NOMO-1 (cell line): Measurements from ENCODE around the gene TBX2.

Experiments
- DNase-seq, 2 experiments: peaks; one replicate each; lab custom pipeline; 2025; ENCODE audit not compliant: unreplicated experiment in 2 of 2; lab: John Stamatoyannopoulos, UW

TBX2 gene

DNA sequence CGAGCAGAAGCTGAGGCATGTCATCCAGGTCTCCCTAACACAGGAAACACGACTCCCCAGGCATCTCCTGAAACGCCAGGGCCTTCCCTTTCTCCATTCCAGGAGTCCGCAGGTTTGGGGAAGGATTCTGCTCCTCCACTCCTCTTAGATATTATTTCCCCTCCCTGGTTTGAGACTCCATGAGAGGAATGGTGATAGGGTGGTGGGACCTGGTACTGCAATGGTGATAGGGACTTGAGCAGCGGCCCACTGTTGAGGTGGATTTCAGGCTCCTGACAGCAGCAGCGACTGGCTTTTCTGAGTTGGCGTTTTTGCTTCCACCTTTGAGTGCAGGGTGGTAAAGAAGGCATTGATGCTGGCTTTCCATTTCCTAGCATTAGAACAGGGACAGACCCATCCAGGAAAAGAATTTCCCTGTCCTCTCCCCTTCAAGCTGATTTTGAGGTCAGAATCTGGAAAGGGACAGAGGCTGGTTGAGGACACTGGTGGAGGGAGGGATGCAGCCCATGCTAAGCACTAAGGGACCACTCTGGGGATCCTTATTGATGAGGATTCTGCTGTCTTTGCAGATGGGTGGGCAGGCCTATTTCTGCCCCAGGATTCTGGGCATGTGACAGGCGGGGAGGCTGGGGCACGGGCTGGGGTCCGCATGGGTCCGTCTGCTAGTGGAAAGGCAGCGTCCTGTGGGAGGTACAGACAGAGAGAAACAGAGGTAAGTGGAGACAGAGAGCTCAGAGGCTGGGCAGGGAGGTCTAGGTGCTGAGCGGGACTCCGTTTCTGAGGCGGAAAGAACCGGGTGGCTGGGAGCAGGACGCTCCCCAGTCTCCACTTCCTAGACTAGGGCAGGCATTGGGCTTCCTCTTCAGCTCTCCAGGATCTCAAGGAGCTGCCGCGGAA lies 51.2 kb downstream of the TBX2 start:
- no peak for DNase-seq

- DNase-seq: no peak
Measured at GRCh38 chr17:61451538-61452300, 52.1 kb downstream of the TBX2 start.

DNA sequence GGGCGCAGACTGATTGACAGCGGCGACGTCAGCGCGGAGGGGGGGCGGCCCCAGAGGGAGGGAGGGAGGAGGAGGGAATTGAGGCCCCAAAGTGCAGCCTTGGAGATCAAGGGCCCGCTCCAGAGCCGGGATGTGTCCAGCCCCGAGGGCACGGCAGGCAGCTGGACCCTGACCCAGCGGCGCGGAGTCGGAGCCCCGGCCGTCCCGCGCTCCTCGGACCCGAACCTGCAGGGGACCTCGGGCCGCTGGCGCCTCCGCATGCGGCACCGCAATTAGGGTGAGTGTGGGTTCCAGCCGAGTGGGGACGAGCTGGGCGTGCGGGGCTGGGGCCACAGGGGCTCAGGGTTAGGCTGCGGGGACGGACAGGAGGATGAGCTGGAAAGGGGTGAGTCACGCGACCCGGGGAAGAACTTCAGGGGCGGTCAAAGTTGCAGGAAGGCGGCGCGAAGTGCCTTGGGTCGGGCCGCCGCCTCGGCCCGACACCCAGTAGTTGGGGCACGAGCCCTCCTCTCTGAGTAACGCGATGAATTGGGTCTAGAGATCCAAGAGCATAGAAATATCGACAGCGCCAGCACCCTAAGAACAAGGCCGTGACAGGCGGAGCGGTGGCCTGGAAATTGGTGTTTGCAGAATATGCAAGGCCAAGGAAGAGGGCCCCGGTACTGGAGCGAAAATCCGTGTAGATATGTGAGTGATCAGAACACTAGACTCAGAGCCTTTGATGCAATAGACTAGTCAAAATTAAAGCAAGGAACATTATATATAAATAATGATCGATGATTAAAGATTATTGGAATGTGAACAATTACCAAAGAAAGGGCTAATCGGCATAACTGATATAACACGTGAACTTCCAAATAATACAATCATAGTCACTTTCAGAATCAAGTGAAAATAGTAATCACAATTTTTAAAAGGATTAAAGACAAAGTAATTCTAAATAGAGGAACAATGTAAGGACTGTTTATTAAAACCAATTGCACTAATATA lies 53.0 kb downstream of the TBX2 start, which contains the start of gene TBX4:
Gene TBX4 (plus strand): TSS at position 122 of the 990 bp plus-strand sequence. CDS start 4,069 bp downstream, outside the sequence.
- DNase-seq: no peak

DNA sequence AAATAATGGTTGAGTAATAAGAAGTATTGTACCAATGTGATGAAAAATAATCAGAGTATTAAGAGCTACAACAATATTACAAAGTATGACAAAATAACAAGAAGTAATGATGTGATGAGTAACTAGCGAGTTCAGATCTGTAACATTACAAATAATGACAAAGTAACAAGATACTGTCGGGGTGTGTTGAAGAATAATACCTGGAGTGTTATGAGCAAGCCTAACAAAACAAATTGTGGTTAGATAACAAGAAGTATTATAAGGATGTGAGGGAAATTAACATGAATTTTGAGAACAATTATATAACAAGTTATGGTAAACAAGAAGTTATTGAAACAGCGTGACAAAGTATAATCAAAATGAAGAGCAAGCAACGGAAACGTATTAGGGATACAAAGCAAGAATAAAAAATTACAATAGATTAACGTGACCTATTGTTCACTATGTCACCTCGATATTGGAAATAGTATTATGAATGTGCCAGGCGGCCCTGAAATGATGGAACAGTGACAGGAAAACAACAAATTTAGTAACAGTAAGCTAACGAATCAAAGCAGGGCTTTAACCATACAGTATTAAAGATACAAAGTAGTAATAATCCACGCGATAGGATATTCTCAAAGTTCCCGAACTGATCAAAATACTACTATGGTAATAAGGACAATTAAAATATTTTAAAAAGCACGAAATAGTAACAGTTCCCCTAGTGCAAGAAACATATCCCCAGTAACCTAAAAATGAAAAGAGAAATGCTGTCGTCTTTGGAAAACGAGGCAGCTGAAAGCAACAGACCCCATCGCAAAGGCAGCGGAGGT lies 54.1 kb downstream of the TBX2 start:
- no peak for DNase-seq

GRCh38 chr17:61454381-61455323 lies 55.0 kb downstream of the TBX2 start:
- DNase-seq: no peak

GRCh38 chr17:61455324-61456060 lies 55.8 kb downstream of the TBX2 start:
- DNase-seq: no peak

- DNase-seq: no peak
Measured at GRCh38 chr17:61456061-61456681, 56.5 kb downstream of the TBX2 start.

DNA sequence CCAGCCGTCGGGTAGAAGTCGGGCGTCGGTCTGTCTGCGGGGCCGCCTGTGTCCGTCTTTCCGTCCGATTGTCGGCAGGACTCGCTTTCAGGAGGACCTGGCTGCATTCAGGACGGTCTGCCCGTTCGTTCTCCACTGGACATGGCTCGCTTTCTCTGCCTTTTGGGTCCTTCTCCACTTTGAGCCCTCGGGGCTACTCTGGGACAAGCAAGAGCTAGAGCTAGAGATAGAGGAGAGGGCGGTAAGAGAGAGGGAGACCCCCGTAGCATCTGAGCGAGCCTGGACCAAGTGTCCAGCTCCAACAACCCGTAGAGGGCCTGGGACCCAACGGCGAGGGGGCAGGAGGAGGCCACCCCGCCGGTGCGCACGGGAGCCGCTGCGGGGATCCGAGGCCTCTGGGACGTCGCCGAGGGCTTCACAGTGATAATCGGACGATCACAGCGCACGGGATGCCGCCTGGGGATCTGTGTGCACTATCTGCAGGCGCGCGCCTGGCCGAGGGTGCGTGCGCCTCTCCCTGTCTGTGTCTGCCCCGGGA lies 57.1 kb downstream of the TBX2 start:
- DNase-seq: no peak

DNA sequence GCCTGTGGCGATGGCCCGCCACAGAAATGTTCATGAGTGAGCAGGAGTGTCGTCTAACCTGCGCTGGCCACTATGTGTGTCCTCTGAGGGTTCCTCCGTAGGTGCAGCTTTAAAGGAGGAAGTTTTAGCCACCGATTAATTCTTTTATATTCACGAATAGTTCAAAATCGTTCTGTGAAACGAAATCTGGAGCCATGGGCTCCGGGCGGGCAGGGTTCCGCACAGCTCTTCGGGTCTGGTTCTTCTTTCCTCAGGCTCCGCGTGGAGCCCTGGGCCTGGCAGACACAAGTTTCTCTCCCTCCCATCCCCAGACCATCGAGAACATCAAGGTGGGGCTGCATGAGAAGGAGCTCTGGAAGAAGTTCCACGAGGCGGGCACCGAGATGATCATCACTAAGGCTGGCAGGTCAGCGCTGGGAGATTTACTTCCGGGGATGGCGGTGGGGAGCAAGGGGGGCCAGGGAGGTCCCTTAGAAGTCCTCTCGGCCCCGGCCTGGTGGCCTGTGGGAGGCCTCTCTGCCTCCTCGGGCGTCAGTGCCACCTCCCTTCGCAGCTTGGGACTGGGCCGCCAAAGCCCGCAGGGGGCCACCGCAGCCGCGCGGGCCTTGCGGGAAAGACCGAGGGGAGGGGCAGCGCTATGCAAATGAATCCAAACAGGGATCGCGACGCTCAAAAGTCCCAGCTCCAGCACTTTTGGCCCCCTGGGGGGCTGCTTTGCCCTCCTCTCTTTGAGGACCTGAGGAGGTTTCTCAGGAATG lies 57.8 kb downstream of the TBX2 start:
- no peak for DNase-seq

- DNase-seq: no peak
Measured at GRCh38 chr17:61458000-61458399, 58.4 kb downstream of the TBX2 start.

DNA sequence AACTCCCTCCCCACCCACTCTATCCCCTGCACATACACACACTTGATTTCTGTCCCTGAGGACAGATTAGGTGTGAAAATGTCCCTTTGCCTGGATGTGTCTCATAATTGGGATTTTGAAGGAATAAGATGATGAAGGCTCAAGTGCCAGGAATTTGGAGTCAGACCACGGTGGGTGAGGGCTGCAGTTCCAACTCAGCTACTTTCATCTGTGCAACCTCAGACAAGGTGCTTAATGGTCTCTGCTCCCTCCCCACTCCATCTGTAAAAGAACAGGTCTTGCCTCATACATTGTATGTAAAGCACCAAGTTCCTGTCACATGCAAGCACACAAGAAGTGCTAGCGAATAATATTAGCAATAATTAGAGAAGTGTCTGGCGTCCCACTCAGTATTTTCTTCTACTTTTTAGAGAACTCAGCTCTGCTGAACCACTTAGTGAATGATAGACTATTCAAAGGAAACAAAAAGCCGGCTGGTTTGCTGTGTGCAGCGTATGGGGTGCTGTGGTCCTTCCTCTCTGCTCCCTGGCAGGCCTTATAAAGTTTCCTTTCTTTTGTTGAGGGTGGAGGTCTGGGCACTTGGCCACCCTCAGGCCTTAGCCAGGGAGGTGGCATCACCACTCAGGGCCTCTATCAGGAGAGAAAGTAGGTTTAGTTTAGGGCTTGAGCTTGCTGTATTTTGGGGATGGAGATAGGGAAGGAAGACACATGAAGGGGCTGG lies 58.9 kb downstream of the TBX2 start:
- no peak for DNase-seq
